Non-pigmented ciliary epithelial cell (primary cell): Measurements from ENCODE around the gene PPP6R3.
"Not testable (repeated sequence)": the region's sequence is repeated elsewhere in the genome, so short reads cannot be mapped to it uniquely, and the experiment has no call there.

Experiments
- DNase-seq: peaks from one replicate; pipeline ENCODE4 v3.0.0-alpha.2; 2010; ENCODE audit warnings: low read depth

Gene PPP6R3

GRCh38 chr11:68460741-68461574 is at the start of gene PPP6R3:
PPP6R3 (plus strand) TSS chr11:68460752; CDS start chr11:68537665, 76,913 bp downstream.
- no peak for DNase-seq

GRCh38 chr11:68411501-68411991 is 49.0 kb upstream of the PPP6R3 start:
- DNase-seq, result no peak

GRCh38 chr11:68412593-68413475 is 47.7 kb upstream of the PPP6R3 start:
- peak; percentile 20 for DNase-seq

- no peak for DNase-seq
Observed at GRCh38 chr11:68413591-68413999, 47.0 kb upstream of the PPP6R3 start.

GRCh38 chr11:68414496-68415221 is 45.9 kb upstream of the PPP6R3 start:
- no peak for DNase-seq

GRCh38 chr11:68416070-68416578 is 44.4 kb upstream of the PPP6R3 start:
- no peak for DNase-seq

GRCh38 chr11:68418648-68419047 is 41.9 kb upstream of the PPP6R3 start:
- DNase-seq, result no peak

GRCh38 chr11:68420171-68420570 is 40.4 kb upstream of the PPP6R3 start:
- DNase-seq, result no peak

- DNase-seq, result no peak
Observed at GRCh38 chr11:68423481-68423880, 37.1 kb upstream of the PPP6R3 start.

GRCh38 chr11:68424101-68424632 is 36.4 kb upstream of the PPP6R3 start:
- no peak for DNase-seq

- DNase-seq, result no peak
Observed at GRCh38 chr11:68424981-68425865, 35.3 kb upstream of the PPP6R3 start.

GRCh38 chr11:68425866-68426380 is 34.6 kb upstream of the PPP6R3 start:
- DNase-seq, result no peak

- no peak for DNase-seq
Observed at GRCh38 chr11:68429661-68430060, 30.9 kb upstream of the PPP6R3 start.

- no peak for DNase-seq
Observed at GRCh38 chr11:68430384-68430783, 30.2 kb upstream of the PPP6R3 start.

- no peak for DNase-seq
Observed at GRCh38 chr11:68430801-68431200, 29.8 kb upstream of the PPP6R3 start.

- no peak for DNase-seq
Observed at GRCh38 chr11:68431984-68432645, 28.4 kb upstream of the PPP6R3 start.

GRCh38 chr11:68432874-68433273 is 27.7 kb upstream of the PPP6R3 start:
- no peak for DNase-seq

GRCh38 chr11:68433541-68433940 is 27.0 kb upstream of the PPP6R3 start:
- no peak for DNase-seq

- DNase-seq, result not testable (repeated sequence)
Observed at GRCh38 chr11:68434159-68434558, 26.4 kb upstream of the PPP6R3 start.
